Thoracic aorta (tissue), 2 donors: Measurements from ENCODE around the gene PTRH1. TPM values are rescaled to one million over a fixed set of nuclear protein-coding genes. Genes with fewer than 3 reads are reported as not detected.

ENCODE experiments used
- ATAC-seq: fragments of 150-250 bp; one replicate; pipeline ENCODE4 v1.8.0; 2017; ENCODE audit warnings: low read depth; ENCODE audit not compliant: insufficient number of reproducible peaks, low FRiP score
- DNase-seq: peaks from one replicate; pipeline ENCODE4 v3.0.0-alpha.2; 2020; ENCODE audit warnings: low spot score
- H3K27ac ChIP-seq, 2 donors: fragments of 200-600 bp; sonication (generic); 1 replicate in 1 of 2; 2 replicates in 1 of 2; pipeline ENCODE4 v1.5.1; 2016; ENCODE audit warnings: mild to moderate bottlenecking in 2 of 2, moderate library complexity in 2 of 2
- H3K27me3 ChIP-seq: fragments of 200-600 bp; sonication (generic); replicated peaks from 2 replicates; pipeline ENCODE4 v1.6.0; 2016; ENCODE audit warnings: mild to moderate bottlenecking; ENCODE audit not compliant: insufficient read depth
- H3K36me3 ChIP-seq: fragments of 200-600 bp; sonication (generic); one replicate; pipeline ENCODE4 v1.5.1; 2016
- H3K4me1 ChIP-seq, 2 donors: fragments of 200-600 bp; sonication (generic); 1 replicate in 1 of 2; 2 replicates in 1 of 2; pipeline versions ENCODE4 v1.5.1 to v1.6.0; 2016; ENCODE audit warnings: low read depth in 2 of 2, mild to moderate bottlenecking in 1 of 2; ENCODE audit not compliant: control insufficient read depth in 1 of 2
- H3K4me3 ChIP-seq: fragments of 200-600 bp; sonication (generic); 2 replicates; pipeline ENCODE4 v1.5.1; 2016; ENCODE audit warnings: mild to moderate bottlenecking
- H3K9me3 ChIP-seq: fragments of 200-600 bp; sonication (generic); 2 replicates; pipeline ENCODE4 v1.5.1; 2016
- total RNA-seq, 2 donors: library from RNA; depleted of rRNA; stranded (reverse); fragments of >200 nt; gene quantifications; one replicate each; pipeline versions ENCODE4 v1.1.0 to v1.2.3, GENCODE V29; 2016
- TF ChIP-seq, protein P1 (sequence below): fragments of 200-600 bp; sonication (generic); IDR thresholded peaks from one replicate; pipeline ENCODE4 v1.5.1; 2019; ENCODE audit warnings: antibody characterized with exemption

The PTRH1 gene, protein sequence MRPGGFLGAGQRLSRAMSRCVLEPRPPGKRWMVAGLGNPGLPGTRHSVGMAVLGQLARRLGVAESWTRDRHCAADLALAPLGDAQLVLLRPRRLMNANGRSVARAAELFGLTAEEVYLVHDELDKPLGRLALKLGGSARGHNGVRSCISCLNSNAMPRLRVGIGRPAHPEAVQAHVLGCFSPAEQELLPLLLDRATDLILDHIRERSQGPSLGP
- 10 to 100 TPM in 1 of 2 donors, 1 to 10 TPM in 1; 9.3 to 25.9 TPM for total RNA-seq

DNA sequence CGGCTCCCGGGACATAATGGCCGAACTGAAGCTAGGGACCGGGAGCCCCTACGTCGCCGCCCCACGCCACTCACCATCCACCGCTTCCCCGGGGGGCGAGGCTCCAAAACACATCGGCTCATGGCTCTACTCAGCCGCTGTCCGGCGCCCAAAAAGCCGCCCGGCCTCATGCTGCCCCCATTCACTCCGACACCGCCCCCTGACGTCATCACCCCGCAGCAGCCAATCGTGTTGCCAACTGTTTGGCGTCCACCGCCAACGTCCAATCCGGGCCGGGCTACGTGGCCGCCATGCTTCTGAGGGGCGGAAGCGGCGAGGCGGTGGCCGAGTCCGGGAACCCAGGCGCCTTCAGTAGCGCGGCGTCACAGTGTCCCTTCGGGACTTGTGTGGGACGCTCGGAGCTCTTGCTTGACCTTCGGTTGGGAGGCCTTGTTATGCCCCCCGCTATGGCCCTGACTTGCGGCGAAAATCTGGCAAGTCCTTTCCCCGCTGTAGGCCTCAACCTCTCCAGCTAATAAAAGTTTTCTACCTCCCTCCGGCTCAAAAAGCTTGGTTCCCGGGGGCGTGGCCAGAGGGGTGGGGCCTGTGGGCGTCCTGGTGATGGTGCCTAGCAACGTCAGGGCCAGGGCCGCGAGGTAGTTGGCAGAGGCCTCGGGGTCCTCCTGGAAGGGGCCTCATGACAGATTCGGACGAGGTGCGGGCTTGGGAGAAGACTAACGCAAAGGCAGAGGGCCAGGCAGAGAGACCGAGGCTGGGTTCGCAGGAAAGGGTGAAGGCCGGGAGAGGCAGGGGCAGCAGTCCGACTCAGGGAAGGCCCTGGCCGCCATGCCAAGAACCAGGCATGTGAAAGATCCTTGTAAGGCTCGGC lies at the start of gene PTRH1, which contains the start of gene TTC16:
Gene PTRH1 (minus strand): TSS at position 194 of the 868 bp plus-strand sequence. CDS start 24 bp downstream, at position 170.
Gene TTC16 (plus strand): TSS at position 610 of the 868 bp plus-strand sequence. CDS start 67 bp downstream, at position 677.
- Histone ChIP-seq H3K36me3 (no peaks in the 10 kb centered on the region), H3K4me3 (peak within 1 kb of the TSS; percentile 99), H3K27ac (peak within 1 kb of the TSS; percentile 68 to 81), H3K27me3 (no peaks in the 10 kb centered on the region), H3K9me3 (no peaks in the 10 kb centered on the region), H3K4me1 (peaks cover 7 to 13% of the 10 kb centered on the region in 2 donors)
- TF ChIP-seq, protein P1, sequence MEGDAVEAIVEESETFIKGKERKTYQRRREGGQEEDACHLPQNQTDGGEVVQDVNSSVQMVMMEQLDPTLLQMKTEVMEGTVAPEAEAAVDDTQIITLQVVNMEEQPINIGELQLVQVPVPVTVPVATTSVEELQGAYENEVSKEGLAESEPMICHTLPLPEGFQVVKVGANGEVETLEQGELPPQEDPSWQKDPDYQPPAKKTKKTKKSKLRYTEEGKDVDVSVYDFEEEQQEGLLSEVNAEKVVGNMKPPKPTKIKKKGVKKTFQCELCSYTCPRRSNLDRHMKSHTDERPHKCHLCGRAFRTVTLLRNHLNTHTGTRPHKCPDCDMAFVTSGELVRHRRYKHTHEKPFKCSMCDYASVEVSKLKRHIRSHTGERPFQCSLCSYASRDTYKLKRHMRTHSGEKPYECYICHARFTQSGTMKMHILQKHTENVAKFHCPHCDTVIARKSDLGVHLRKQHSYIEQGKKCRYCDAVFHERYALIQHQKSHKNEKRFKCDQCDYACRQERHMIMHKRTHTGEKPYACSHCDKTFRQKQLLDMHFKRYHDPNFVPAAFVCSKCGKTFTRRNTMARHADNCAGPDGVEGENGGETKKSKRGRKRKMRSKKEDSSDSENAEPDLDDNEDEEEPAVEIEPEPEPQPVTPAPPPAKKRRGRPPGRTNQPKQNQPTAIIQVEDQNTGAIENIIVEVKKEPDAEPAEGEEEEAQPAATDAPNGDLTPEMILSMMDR, result no peak
- ATAC-seq, result peak; percentile 92
- DNase-seq, result peak; percentile 95

DNA sequence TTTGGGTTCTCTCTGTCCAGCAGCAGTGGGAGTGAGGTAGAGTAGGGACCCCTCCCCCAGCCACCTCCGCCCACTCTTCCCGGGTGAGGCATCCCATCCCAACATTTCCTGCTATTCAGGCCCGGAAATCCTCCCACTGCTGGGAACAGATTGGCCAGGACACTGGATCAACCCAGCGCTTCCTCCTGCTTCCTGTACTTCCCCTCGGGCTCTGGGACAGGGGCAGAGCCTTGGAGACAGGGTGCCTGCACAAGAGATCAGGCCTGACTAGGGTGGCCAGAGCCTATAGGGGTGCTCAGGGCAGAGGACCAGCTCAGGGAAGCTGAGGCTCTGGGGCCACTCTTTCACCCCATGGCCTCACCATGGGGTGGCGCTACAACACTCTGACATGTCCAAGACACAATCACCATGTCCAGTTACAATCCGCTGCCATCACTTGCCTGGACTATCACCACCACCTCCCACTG lies 48.5 kb upstream of the PTRH1 start:
- Histone ChIP-seq H3K4me3 (no peak overlapping the region), H3K27me3 (no peaks in the 10 kb centered on the region), H3K4me1 (no peaks in the 10 kb centered on the region), H3K27ac (no peak overlapping the region), H3K9me3 (no peaks in the 10 kb centered on the region), H3K36me3 (no peaks in the 10 kb centered on the region)
- ATAC-seq (no peak), DNase-seq (no peak)
- TF ChIP-seq, protein P1, result peak; percentile 22

DNA sequence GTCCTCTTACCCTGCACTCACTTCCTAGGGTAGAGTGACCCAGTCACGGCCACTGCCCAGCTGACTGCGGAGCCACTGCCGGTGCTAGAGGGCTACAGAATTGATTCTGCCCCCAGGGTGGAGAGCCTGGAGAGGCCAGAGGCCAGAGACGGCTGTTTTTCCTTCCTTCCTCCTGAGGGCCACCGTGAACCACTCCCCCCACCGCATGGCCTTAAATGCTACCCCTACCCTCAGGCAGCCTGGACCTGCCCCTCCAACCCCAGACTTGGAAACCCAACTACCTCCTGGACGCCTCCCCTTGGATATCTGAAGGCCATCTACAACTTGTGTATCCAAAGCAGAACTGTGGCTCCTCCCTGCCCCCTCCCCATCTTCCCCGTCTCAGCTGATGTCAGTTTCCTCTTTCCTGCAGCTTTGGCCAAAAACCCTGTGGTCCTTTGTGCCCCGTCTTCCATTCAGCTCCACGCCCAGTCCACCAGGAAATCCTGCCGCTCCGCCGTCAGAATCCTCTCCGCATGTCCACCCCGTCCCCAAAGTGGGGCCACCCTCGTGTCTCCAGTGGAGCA lies 46.7 kb upstream of the PTRH1 start:
- TF ChIP-seq, protein P1, result no peak
- H3K36me3 ChIP-seq, result no peaks in the 10 kb centered on the region
- ATAC-seq (peak; percentile 14), DNase-seq (no peak)
- no peaks in the 10 kb centered on the region for H3K27me3 ChIP-seq
- H3K4me3 ChIP-seq, result peak overlapping the region; percentile 6
- no peaks in the 10 kb centered on the region for H3K4me1 ChIP-seq
- H3K9me3 ChIP-seq, result no peaks in the 10 kb centered on the region
- no peak overlapping the region for H3K27ac ChIP-seq

DNA sequence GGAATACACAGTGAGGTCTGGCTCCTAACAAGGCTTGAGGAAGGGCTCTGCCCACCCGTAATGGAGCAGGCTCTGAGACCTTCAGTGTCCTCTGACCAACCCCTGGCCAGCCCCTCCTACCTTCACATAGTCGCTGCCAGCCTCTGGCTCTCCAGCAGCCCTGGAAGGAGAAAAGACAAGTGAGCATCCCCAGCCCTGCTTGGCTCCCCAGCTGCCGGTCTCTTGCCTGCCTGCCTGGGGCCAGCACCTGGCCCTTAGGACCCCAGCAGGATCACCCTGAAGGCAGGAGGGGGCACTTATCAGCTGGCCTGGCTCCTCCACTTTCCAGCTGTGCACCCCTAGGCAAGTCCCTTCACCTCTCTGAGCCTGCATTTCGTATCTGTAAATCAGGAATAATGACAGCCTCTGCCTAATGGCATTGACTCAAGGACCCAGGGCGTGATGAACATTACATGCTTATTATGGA lies 46.1 kb upstream of the PTRH1 start:
- no peak for DNase-seq
- no peaks in the 10 kb centered on the region for H3K4me1 ChIP-seq
- H3K9me3 ChIP-seq, result no peaks in the 10 kb centered on the region
- H3K36me3 ChIP-seq, result no peaks in the 10 kb centered on the region
- H3K27ac ChIP-seq, result no peak overlapping the region
- TF ChIP-seq, protein P1, result no peak
- no peak for ATAC-seq
- H3K27me3 ChIP-seq, result no peaks in the 10 kb centered on the region
- H3K4me3 ChIP-seq, result no peak overlapping the region

DNA sequence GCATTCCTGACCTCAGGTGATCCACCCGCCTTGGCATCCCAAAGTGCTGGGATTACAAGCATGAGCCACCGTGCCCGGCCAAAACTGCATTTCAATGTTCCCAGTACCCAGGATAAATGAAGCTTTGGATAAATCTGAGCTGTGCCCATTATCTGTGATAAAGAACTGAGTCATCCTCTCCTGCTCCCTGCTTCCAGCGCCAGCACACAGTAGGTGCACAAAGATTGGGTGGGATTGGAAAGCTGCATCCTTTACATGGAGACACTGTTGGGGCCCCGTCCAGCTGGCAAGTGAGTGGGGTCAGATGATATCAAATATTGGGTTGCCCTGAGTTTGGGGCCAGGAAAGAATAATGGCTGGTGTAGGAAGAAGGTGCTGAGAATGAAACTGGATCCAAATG lies 45.6 kb upstream of the PTRH1 start:
- Histone ChIP-seq H3K36me3 (no peaks in the 10 kb centered on the region), H3K27ac (no peak overlapping the region), H3K27me3 (no peaks in the 10 kb centered on the region), H3K9me3 (no peaks in the 10 kb centered on the region), H3K4me1 (no peaks in the 10 kb centered on the region), H3K4me3 (no peak overlapping the region)
- TF ChIP-seq, protein P1, result no peak
- no peak for ATAC-seq
- no peak for DNase-seq
